GM19328 (cell line): Measurements from ENCODE around the gene PSME2.

Experiments
- ATAC-seq: cut with Tn5 transposase; IDR thresholded peaks from one replicate; pipeline ENCODE4 v1.9.1; 2021; ENCODE audit warnings: mild to moderate bottlenecking, moderate library complexity; ENCODE audit not compliant: unreplicated experiment

The PSME2 gene

DNA sequence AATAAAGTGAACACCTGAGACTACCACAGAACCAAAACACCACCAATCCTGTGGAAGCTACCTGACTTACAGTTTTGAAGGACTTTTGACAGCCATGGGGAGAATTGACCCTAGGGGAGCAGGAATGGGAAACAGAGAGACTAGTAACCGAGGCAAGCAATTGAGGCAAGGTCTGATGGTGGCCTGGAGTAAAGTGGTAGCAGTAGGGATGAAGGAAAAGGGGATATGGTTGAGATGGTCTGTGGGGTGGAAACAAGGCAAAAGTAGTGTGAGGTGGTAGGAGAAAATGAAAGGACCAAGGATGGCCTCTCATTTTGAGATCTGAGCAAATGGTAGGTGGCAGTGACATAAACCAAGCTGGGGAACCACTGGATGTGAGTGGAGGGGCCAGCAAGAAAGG, 10.4 kb upstream of the PSME2 start:
- no peak for ATAC-seq

DNA sequence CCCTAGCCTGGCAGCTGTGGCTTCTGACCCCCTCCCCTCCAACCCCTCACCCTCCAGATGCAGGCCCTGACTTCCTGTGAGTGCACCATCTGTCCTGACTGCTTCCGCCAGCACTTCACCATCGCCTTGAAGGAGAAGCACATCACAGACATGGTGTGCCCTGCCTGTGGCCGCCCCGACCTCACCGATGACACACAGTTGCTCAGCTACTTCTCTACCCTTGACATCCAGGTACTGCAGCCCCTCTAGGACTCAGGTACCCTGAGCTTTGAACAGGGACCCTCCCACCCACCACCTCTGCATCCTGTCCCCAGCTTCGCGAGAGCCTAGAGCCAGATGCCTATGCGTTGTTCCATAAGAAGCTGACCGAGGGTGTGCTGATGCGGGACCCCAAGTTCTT, 8.7 kb upstream of the PSME2 start:
- no peak for ATAC-seq

DNA sequence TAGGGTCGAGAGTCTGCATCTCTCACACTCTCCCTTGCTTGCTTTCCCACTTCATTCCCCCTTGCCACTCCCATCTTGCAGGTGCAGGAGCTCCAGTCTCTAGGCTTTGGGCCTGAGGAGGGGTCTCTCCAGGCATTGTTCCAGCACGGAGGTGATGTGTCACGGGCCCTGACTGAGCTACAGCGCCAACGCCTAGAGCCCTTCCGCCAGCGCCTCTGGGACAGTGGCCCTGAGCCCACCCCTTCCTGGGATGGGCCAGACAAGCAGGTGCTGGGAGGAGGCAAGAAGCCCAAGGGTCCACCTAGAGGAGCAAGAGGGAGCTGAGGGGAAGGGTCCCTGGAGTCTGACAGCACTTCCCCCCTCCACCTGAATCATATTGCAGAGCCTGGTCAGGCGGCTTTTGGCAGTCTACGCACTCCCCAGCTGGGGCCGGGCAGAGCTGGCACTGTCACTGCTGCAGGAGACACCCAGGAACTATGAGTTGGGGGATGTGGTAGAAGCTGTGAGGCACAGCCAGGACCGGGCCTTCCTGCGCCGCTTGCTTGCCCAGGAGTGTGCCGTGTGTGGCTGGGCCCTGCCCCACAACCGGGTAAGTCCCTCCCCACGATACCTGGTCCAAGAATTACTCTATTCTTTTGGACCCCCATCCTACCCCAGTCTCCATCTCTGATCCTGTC, 5.1 kb upstream of the PSME2 start:
- ATAC-seq = no peak

DNA sequence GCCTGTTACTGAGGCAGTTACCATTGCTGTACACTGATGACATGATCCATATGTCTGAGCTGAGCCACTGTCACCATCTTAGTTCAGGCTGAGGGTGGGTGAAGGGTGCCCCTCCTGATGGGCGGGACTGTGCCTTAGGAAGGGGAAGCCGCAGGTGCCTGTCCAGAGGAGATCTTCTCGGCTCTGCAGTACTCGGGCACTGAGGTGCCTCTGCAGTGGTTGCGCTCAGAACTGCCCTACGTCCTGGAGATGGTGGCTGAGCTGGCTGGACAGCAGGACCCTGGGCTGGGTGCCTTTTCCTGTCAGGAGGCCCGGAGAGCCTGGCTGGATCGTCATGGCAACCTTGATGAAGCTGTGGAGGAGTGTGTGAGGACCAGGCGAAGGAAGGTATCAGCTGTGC, 4.6 kb upstream of the PSME2 start:
- no peak for ATAC-seq

DNA sequence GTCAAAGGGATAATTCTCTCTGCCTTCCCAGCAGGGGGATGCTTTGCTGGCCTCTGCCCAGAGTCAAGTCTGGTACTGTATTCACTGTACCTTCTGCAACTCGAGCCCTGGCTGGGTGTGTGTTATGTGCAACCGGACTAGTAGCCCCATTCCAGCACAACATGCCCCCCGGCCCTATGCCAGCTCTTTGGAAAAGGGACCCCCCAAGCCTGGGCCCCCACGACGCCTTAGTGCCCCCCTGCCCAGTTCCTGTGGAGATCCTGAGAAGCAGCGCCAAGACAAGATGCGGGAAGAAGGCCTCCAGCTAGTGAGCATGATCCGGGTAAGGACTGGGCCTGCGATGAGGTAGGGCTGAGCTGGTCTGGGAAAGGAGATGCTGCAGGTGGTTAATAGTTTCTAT, 4.2 kb upstream of the PSME2 start:
- ATAC-seq = no peak

DNA sequence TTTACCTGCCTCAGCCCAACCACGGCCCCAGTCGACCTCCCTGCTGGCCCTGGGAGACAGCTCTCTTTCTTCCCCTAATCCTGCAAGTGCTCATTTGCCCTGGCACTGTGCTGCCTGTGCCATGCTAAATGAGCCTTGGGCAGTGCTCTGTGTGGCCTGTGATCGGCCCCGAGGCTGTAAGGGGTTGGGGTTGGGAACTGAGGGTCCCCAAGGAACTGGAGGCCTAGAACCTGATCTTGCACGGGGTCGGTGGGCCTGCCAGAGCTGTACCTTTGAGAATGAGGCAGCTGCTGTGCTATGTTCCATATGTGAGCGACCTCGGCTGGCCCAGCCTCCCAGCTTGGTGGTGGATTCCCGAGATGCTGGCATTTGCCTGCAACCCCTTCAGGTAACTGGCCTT, 3.7 kb upstream of the PSME2 start:
- no peak for ATAC-seq

GRCh38 chr14:24149302-24149969, 3.0 kb upstream of the PSME2 start:
- ATAC-seq = no peak

DNA sequence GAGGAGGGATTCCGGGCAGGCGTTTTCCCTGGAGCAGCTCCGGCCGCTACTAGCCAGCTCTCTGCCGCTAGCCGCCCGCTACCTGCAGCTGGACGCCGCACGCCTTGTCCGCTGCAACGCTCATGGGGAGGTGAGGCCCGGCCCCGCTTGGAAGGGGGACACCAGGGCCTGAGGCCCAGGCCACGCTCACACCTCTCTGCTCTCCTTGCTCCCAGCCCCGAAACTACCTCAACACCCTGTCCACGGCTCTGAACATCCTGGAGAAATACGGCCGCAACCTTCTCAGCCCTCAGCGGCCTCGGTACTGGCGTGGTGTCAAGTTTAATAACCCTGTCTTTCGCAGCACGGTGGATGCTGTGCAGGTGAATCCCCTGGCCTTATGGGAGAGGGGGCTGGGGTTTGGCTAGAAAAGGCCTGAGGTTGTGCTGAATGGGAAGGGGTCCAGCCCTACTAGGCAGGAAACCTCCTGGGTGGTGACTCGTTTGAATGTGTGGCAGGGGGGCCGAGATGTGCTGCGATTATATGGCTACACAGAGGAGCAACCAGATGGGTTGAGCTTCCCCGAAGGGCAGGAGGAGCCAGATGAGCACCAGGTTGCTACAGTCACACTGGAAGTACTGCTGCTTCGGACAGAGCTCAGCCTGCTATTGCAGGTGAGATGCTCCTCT, 1.5 kb upstream of the PSME2 start:
- no peak for ATAC-seq

GRCh38 chr14:24146978-24147760, 759 bp upstream of the PSME2 start, which contains the start of gene RNF31:
TSS of gene RNF31 (plus strand) at chr14:24147498. CDS start at chr14:24147699, 201 bp downstream.
- peak; percentile 81 for ATAC-seq

DNA sequence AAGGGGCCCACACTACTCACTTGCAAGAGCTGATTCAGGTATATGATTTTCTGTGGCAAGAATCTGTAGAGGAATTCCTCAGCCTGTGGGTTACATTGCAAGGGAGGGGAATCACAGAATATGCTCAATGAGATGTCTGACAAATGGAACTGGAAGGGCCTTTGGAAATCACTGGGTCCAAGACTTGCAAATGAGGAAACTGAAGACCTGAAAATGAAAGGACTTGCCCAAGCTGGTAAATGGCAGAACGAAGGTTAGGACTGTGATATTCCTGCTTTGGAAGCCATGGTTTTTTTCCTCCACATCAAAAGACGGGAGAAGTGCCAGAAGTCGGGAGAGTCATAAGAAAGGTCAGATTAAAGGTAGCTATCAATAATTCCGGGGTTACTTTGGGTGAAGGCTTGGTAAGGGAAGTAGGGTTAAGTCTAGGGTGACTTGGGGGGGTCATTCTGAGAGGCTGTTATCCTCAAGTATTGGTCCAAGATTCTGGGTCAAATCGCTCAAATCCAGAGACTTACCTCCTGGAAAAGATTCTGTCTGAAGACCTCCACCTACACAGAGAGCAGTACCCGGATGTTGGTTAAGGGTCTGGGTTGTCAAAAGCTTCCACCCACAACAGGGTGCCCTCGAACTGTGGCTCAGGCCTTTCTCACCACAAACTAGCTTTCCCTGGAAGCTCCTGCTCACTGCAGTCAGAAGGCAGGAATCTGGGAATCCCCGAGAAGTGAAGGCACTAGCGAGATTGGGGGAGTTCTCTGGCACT, 539 bp downstream of the PSME2 start:
- no peak for ATAC-seq

DNA sequence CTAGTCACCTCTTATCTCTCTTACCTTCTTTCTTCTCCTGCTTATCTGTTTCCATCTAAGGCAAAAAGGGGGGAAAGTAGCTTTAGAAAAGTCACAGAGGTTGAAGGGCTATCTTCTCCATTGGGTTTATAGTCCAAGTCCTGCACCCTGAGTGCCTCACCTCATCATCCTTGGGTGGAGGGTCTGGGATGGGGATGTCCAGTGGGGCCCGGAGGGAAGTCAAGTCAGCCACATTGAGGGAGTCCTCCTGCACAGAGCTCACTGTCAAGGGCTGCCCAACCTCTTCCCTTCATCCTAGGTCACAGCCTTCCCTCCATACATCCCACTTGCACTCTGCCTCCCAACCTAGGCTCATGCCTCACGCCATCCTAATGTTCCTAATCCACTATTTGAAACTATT, 1.2 kb downstream of the PSME2 start:
- no peak for ATAC-seq

GRCh38 chr14:24144451-24144850, 2.0 kb downstream of the PSME2 start:
- no peak for ATAC-seq

GRCh38 chr14:24143511-24143910, 2.9 kb downstream of the PSME2 start:
- ATAC-seq = no peak

DNA sequence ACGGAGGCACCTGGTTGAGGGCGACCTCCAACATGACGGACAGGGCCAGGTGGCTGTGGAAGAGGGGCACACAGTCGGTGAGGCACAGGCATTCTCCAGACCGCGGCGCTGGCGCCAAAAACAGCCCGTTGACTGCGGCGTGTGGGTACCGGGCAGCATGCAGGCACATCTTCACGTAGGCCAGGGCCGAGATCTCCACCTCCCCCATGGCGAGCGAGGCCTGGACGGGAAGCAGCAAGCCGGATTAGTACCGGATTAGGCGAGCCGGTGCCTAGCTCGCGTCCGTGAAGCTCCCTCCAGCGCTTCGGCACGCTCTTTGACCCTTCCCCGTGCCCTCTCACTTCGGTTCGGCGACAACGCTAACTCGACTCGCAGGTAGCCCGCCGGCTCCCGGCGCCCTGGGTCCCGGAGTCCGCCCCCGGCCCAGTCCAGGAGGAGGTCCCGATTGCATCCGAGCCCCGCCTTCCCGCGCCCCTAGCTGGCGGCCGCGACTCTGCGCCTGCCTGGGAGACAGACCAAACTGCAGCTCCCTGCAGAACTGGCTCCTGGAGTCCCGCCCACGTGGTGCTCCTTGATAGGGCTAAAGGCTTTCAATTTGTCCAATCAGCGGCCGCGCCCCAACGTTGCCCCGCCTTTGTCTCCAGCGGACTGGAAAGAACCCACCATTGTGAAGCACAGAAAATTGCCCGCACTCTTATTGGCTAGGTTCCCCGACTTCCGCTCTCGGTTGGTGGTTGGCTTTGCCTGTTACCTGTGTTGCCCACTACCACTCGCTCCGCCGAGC, 5.1 kb downstream of the PSME2 start, which contains the start of gene EMC9:
EMC9 (minus strand) TSS at position 495 of the 784 bp plus-strand sequence; CDS start at position 208, 287 bp downstream.
- ATAC-seq = peak; percentile 90

DNA sequence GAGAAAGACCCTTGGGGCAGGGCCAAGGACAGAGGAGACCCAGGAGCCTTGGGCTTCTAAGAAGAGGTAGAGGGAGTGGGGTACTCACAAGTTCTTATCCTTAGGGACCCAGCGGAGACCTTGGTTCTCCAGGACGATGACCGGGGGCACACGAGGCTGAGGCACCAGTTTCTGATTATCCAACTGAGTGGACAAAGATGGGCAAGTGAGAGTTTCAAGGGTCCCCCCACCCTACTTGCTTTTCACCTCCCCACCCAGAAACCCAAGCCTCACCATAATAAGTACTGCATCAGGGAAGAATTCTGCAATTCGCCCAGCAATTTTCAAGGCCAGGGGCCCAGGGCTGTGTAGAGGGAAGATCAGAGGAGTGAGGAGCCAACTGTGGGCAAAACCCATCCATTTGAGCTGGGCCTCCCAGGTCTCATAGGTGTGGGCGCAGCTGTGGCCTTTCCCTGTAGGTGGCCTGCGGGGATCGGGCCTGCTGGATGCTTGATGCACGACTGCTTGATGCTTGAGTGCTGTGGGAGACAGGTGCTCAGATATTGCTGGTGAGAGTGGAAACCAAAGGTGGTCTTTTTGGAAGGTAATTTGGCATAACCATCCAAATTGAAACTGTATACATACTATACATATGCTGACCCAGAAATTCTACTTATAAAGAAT, 7.0 kb downstream of the PSME2 start:
- ATAC-seq = no peak

- ATAC-seq = no peak
Observed at GRCh38 chr14:24138396-24139271, 7.8 kb downstream of the PSME2 start.

DNA sequence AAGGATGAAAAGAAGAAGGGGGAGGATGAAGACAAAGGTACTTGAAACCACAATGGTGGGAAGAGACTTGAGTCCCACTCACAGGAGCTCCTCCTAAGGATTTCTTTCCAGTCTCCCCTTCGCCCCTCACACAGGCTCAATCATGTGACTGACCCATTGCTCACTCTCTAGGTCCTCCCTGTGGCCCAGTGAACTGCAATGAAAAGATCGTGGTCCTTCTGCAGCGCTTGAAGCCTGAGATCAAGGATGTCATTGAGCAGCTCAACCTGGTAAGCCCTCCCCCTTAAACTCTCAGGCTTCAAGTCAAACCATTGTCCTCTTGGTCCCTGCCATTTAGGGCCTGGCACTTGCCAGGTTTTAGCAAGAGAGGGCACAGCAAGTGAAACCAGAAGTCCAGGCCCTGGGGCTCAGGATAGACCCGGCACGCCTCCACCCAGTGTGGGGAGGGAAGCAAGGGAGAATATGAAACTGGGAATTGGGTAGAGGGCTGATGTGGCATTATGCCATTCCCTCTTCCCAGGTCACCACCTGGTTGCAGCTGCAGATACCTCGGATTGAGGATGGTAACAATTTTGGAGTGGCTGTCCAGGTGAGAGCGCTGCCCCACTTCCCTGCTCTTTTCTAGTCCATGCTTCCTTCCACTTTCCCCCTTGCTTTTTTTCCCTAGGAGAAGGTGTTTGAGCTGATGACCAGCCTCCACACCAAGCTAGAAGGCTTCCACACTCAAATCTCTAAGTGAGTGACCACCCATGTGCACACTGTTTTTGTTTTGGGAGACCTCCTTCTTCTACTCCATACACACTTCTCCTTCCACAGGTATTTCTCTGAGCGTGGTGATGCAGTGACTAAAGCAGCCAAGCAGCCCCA, 8.6 kb downstream of the PSME2 start:
- no peak for ATAC-seq
